Stimulated activated CD4-positive, alpha-beta T cell treated with anti-CD3 and anti-CD28 coated beads, Interleukin-4, amount 100 ng/mL, for 1 hour (primary cell): ENCODE results near the gene NDUFA1.
"Not testable (repeated sequence)": the region's sequence is repeated elsewhere in the genome, so short reads cannot be mapped to it uniquely, and the experiment has no call there.

Experiments used
- DNase-seq: peaks from one replicate; pipeline ENCODE4 v3.0.0-alpha.2; 2020

Gene NDUFA1

DNA sequence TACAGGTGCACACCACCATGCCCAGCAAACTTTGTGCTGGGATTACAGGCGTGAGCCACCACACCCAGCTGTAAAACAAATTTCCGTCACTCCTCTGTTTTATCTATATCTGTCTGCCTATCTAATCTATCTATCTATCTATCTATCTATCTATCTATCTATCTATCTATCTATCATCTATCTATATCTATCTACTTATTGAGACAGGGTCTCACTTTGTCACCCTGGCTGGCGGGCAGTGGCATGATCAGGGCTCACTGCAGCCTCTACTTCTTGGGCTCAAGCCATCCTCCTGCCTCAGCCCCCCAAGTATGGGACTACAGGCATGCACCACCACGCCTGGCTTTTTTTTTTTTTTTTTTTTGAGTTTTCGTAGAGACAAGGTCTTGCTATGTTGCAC lies 44.7 kb downstream of the NDUFA1 start:
- DNase-seq: no peak

DNA sequence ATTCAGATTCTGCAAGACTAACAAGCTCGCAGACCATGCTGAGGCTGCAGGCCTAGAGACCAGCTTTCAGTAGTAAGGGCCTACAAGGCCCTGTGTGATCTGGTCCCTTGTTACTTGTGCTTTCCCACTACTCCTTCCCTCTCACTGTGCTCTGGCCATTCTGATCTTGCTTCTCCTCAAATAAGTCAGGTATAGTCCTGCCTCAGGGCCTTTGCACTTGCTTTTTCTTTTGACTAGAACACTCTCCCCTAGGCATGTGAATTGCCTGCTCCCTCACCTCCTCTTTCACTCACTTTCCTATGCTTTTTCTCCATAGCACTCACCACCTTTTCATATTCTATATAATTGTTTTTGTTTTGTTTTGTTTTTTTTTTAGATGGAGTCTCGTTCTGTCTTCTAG lies 46.2 kb downstream of the NDUFA1 start:
- DNase-seq: no peak

DNA sequence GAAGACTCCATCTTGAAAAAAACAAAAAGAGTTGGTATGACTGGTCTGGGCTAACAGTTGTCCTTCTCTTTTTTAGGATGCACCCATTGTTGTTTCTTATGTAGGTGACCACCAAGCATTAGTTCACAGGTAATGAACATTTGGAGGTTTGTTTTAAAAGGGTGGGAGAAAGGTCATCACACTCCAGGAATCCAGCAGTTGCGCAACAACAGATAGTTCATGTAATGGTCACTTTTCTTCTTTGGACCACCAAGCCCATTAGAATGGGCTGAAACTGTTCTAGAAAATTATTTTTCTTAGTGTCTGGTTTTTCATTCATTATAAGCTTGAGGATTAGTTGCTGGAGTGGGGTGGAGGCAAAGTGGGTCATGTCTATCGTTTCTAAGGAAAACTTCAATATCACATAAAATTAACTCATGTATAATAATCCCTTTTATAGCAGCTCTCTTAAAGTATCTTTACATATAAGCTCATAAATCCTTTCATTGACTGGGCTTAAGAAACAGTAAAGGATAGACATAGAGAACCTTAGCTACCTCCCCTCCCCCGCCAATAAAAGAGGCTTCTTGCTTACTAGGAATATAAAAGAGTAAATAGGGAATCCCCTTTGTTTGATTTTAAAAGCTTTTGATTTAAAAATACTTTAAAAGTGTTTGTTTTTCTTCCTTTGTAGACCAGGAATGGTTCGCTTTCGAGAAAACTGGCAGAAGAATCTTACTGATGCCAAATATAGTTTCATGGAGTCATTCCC lies 48.4 kb downstream of the NDUFA1 start:
- no peak for DNase-seq

DNA sequence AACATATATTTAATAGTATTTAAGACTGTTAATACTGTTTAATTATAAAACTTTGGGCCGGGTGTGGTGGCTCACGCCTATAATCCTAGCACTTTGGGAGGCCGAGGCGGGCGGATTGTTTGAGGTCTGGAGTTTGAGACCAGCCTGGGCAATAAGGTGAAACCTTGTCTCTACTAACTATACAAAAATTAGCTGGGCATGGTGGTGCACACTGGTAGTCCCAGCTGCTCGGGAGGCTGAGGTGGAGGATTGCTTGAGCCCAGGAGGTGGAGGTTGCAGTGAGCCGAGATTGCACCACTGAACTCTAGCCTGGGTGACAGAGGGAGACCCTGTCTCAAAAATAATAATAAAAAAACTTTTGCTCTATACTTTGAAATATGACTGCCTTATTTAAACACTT lies 50.8 kb downstream of the NDUFA1 start:
- not testable (repeated sequence) for DNase-seq
